A549 (cell line): Measurements from ENCODE around the gene MAPRE2.

Experiments
- BHLHE40 ChIP-seq: IDR thresholded peaks from 2 replicates; pipeline ENCODE4 v1.6.1; 2012; ENCODE audit warnings: low read depth, low read length, inconsistent platforms
- CHD4 ChIP-seq: fragments of 200-600 bp; sonication (generic); IDR thresholded peaks from 2 replicates; pipeline ENCODE4 v1.6.1; 2016; ENCODE audit warnings: antibody characterized with exemption, mild to moderate bottlenecking, borderline replicate concordance
- EP300 ChIP-seq, 2 experiments: fragments of >200 bp; sonication (Bioruptor Twin); formaldehyde crosslinking; IDR thresholded peaks; 2 replicates in 1 of 2; 3 replicates in 1 of 2; pipeline ENCODE4 v1.6.1; 2016 to 2017
- JUNB ChIP-seq: fragments of >200 bp; sonication (Bioruptor Twin); formaldehyde crosslinking; IDR thresholded peaks from 2 replicates; pipeline ENCODE4 v1.6.1; 2016
- POLR2A ChIP-seq: IDR thresholded peaks from 2 replicates; pipeline ENCODE4 v1.6.1; 2012; ENCODE audit warnings: mild to moderate bottlenecking, low read length
- RAD21 ChIP-seq, 2 experiments: fragments of >200 bp in 1 of 2; sonication (Bioruptor Twin) in 1 of 2; formaldehyde crosslinking in 1 of 2; IDR thresholded peaks in 1 of 2; conservative IDR thresholded peaks in 1 of 2; 2 replicates in 1 of 2; 3 replicates in 1 of 2; pipeline ENCODE4 v1.6.1; 2012 to 2018; ENCODE audit warnings: inconsistent platforms in 1 of 2
- TF ChIP-seq, protein P1 (sequence below): fragments of 450-650 bp; IDR thresholded peaks from 2 replicates; pipeline ENCODE4 v1.6.1; 2014; ENCODE audit warnings: antibody characterized with exemption
- TF ChIP-seq, protein P2 (sequence below): fragments of >200 bp; sonication (Bioruptor Twin); formaldehyde crosslinking; IDR thresholded peaks from 3 replicates; pipeline ENCODE4 v1.5.1; 2016

DNA sequence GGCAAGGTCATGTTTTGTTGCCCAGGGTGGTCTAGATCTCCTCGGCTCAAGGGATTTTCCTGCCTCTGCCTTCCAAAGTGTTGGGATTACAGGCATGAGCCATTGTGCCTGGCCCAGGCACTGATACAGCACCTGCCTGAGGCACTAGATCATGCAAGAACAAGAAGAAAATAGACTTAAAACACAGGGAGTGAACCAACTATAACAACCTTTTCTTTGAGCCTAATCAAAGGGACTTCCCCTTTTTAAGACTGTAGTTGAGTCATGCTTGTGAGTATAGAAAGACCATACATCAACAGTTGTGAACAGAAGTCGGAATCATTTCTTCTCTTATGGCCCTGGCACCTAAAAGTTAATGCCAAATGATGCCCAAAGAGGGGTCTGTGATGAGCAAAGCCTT is 47.9 kb upstream of the MAPRE2 start:
- no peak for TF ChIP-seq EP300 (IDR thresholded peaks at IDR 0.05)
- TF ChIP-seq, protein P1, sequence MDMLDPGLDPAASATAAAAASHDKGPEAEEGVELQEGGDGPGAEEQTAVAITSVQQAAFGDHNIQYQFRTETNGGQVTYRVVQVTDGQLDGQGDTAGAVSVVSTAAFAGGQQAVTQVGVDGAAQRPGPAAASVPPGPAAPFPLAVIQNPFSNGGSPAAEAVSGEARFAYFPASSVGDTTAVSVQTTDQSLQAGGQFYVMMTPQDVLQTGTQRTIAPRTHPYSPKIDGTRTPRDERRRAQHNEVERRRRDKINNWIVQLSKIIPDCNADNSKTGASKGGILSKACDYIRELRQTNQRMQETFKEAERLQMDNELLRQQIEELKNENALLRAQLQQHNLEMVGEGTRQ = no peak
- TF ChIP-seq POLR2A = no peak
- TF ChIP-seq, protein P2, sequence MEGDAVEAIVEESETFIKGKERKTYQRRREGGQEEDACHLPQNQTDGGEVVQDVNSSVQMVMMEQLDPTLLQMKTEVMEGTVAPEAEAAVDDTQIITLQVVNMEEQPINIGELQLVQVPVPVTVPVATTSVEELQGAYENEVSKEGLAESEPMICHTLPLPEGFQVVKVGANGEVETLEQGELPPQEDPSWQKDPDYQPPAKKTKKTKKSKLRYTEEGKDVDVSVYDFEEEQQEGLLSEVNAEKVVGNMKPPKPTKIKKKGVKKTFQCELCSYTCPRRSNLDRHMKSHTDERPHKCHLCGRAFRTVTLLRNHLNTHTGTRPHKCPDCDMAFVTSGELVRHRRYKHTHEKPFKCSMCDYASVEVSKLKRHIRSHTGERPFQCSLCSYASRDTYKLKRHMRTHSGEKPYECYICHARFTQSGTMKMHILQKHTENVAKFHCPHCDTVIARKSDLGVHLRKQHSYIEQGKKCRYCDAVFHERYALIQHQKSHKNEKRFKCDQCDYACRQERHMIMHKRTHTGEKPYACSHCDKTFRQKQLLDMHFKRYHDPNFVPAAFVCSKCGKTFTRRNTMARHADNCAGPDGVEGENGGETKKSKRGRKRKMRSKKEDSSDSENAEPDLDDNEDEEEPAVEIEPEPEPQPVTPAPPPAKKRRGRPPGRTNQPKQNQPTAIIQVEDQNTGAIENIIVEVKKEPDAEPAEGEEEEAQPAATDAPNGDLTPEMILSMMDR = no peak
- no peak for TF ChIP-seq RAD21 (conservative IDR thresholded peaks at IDR 0.05 in 1 of 2, IDR thresholded peaks at IDR 0.05 in 1 of 2)
- TF ChIP-seq CHD4 = no peak
- no peak for TF ChIP-seq BHLHE40
- TF ChIP-seq JUNB = no peak
